OCI-LY3 (cell line): ENCODE measurements around the gene TMEM31.
A peak's percentile ranks its signal among the peaks of the same experiment; 100 is the strongest.

Experiments
- H2AFZ ChIP-seq: fragments of 200-600, 300-600 bp; shearing (Covaris generic); 2 replicates; pipeline ENCODE4 v1.6.0; 2014; ENCODE audit warnings: antibody characterized with exemption, low read depth, low read length
- H3K27ac ChIP-seq: fragments of 200-600, 300-600 bp; sonication (generic); 2 replicates; pipeline ENCODE4 v1.5.1; 2014; ENCODE audit warnings: mild to moderate bottlenecking, low read length, moderate library complexity, mixed read lengths
- H3K27me3 ChIP-seq: fragments of 200-600, 300-600 bp; sonication (generic); 2 replicates; pipeline ENCODE4 v1.6.1; 2014; ENCODE audit warnings: low read depth, low read length, mixed read lengths
- H3K36me3 ChIP-seq: fragments of 200-600, 300-600 bp; sonication (generic); replicated peaks from 2 replicates; pipeline ENCODE3; 2014; ENCODE audit warnings: low read depth, low read length, mixed read lengths
- H3K4me1 ChIP-seq: fragments of 300-600, 200-600 bp; sonication (generic); 2 replicates; pipeline ENCODE4 v1.6.1; 2014; ENCODE audit warnings: low read length, mixed read lengths
- H3K4me2 ChIP-seq: fragments of 200-600, 300-600 bp; sonication (generic); 2 replicates; pipeline ENCODE4 v1.6.1; 2014; ENCODE audit warnings: low read length, mixed read lengths
- H3K4me3 ChIP-seq: fragments of 300-600, 200-600 bp; sonication (generic); 2 replicates; pipeline ENCODE4 v1.5.1; 2014; ENCODE audit warnings: antibody characterized with exemption, mild to moderate bottlenecking, low read length, moderate library complexity
- H3K79me2 ChIP-seq: fragments of 300-600, 200-600 bp; shearing (Covaris generic); 2 replicates; pipeline ENCODE4 v1.6.1; 2014; ENCODE audit warnings: mild to moderate bottlenecking, low read length, mixed read lengths
- H3K9ac ChIP-seq: fragments of 300-600, 200-600 bp; shearing (Covaris generic); 2 replicates; pipeline ENCODE4 v1.6.0; 2014; ENCODE audit warnings: mild to moderate bottlenecking, low read length, moderate library complexity
- H3K9me3 ChIP-seq: fragments of 200-600, 300-600 bp; shearing (Covaris generic); 2 replicates; pipeline ENCODE4 v1.6.1; 2014; ENCODE audit warnings: low read length, mixed read lengths; ENCODE audit not compliant: insufficient read depth
- H4K20me1 ChIP-seq: fragments of 200-600, 300-600 bp; sonication (generic); 2 replicates; pipeline ENCODE4 v1.6.1; 2016; ENCODE audit warnings: low read length, mixed read lengths; ENCODE audit not compliant: insufficient read depth
- EZH2phosphoT487 ChIP-seq: fragments of 200-600 bp; shearing (Covaris generic); IDR thresholded peaks from 2 replicates; pipeline ENCODE4 v1.6.1; 2018; ENCODE audit warnings: antibody characterized with exemption, mixed run types, low read depth
- TF ChIP-seq, protein P1 (sequence below): fragments of 200-600, 300-600 bp; sonication (generic); IDR thresholded peaks from 2 replicates; pipeline ENCODE4 v1.5.1; 2014; ENCODE audit warnings: antibody characterized with exemption, low read length, low read depth

Gene TMEM31

GRCh38 chrX:103686199-103687072, 24.3 kb upstream of the TMEM31 start, which contains the start of gene MORF4L2:
Gene MORF4L2 (minus strand): TSS chrX:103686699. CDS start chrX:103677027, 9,672 bp downstream.
- H3K4me1 ChIP-seq, result peaks cover 14% of the 10 kb centered on the region
- peak within 1 kb of the TSS; percentile 66 for H3K4me2 ChIP-seq
- H3K27me3 ChIP-seq, result no peaks in the 10 kb centered on the region
- no peak for TF ChIP-seq EZH2phosphoT487
- TF ChIP-seq, protein P1, sequence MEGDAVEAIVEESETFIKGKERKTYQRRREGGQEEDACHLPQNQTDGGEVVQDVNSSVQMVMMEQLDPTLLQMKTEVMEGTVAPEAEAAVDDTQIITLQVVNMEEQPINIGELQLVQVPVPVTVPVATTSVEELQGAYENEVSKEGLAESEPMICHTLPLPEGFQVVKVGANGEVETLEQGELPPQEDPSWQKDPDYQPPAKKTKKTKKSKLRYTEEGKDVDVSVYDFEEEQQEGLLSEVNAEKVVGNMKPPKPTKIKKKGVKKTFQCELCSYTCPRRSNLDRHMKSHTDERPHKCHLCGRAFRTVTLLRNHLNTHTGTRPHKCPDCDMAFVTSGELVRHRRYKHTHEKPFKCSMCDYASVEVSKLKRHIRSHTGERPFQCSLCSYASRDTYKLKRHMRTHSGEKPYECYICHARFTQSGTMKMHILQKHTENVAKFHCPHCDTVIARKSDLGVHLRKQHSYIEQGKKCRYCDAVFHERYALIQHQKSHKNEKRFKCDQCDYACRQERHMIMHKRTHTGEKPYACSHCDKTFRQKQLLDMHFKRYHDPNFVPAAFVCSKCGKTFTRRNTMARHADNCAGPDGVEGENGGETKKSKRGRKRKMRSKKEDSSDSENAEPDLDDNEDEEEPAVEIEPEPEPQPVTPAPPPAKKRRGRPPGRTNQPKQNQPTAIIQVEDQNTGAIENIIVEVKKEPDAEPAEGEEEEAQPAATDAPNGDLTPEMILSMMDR, result no peak
- peaks cover 27% of the 10 kb centered on the region for H3K36me3 ChIP-seq
- no peaks in the 10 kb centered on the region for H3K9me3 ChIP-seq
- peak within 1 kb of the TSS; percentile 93 for H2AFZ ChIP-seq
- H3K27ac ChIP-seq, result peak within 1 kb of the TSS; percentile 86
- peaks cover 38% of the 10 kb centered on the region for H3K79me2 ChIP-seq
- H3K4me3 ChIP-seq, result peak within 1 kb of the TSS; percentile 98
- H4K20me1 ChIP-seq, result 0 out of 2 replicates have a peak, but pooled peaks cover 5% of the 10 kb centered on the region
- peak within 1 kb of the TSS; percentile 98 for H3K9ac ChIP-seq

DNA sequence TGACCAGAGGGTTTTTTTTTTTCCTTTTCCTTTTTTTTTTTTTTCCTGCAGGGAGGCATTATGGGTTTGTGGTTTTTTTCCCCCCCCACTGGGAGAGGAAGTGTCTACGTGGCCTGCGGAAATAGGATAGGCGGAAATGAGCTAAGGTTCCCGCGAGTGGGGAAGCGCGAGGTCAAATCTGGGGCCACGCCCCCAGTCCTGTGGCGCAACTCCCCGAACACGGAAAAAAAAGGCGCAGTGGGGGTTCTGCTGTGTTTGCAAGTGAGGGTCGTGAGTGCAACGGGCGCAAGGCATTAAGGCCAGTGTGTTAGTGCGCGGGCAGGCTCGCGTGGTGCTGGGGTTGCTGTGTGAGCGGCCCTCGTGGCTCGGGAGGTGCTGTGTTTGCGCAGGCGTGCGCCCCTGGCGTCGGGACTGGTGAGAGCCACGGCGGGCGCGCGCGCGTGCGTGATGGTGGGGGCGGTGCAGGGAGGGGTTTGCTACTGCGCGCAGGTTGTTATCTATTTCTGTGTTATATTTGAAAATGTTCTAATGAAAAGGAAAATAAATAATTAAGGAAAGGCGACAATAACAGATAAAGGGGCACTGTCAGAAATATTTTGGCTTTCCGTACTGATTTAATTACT, 23.5 kb upstream of the TMEM31 start:
- Histone ChIP-seq H3K27ac (peak overlapping the region; percentile 86), H3K4me2 (peak overlapping the region; percentile 47), H2AFZ (peak overlapping the region; percentile 93), H4K20me1 (0 out of 2 replicates have a peak, but pooled peaks cover 5% of the 10 kb centered on the region), H3K4me1 (peaks cover 14% of the 10 kb centered on the region), H3K36me3 (peaks cover 22% of the 10 kb centered on the region), H3K27me3 (no peaks in the 10 kb centered on the region), H3K79me2 (peaks cover 38% of the 10 kb centered on the region), H3K9ac (peak overlapping the region; percentile 98), H3K9me3 (no peaks in the 10 kb centered on the region), H3K4me3 (peak overlapping the region; percentile 84)
- no peak for TF ChIP-seq EZH2phosphoT487
- TF ChIP-seq, protein P1, result peak; percentile 31; the same call in 1 of the 2 replicates

DNA sequence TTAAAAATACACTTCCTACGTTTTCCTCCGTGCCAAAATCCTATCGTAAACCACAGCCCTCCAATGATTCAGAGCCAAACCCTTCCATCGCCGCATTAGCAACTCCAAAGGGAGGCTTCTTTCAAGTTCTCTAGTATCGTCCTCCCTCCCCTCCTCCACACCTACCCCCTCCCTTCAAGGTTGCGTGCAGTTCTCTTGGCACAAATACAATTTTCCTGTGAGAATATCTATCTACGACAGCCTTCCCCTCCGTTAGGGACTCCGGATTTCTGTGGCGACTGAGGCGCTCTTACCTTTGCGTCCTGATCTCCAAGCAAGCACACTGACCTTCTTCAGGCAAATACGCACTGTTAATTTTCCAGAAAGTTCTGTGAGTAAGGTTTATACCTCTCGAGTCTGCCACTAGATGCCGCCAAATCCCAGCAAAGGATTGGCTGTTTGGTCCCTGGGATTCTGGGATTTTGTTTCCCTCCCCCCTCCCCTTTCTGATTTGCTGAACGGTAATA, 23.0 kb upstream of the TMEM31 start:
- peak overlapping the region; percentile 84 for H3K4me3 ChIP-seq
- no peaks in the 10 kb centered on the region for H3K9me3 ChIP-seq
- H3K27me3 ChIP-seq, result no peaks in the 10 kb centered on the region
- peaks cover 18% of the 10 kb centered on the region for H3K36me3 ChIP-seq
- H3K27ac ChIP-seq, result peak overlapping the region; percentile 86
- TF ChIP-seq, protein P1, result peak; percentile 64
- TF ChIP-seq EZH2phosphoT487, result no peak
- H3K4me2 ChIP-seq, result peak overlapping the region; percentile 47
- H3K79me2 ChIP-seq, result peaks cover 38% of the 10 kb centered on the region
- H3K4me1 ChIP-seq, result peaks cover 14% of the 10 kb centered on the region
- H4K20me1 ChIP-seq, result 0 out of 2 replicates have a peak, but pooled peaks cover 5% of the 10 kb centered on the region
- H2AFZ ChIP-seq, result peak overlapping the region; percentile 93
- peak overlapping the region; percentile 98 for H3K9ac ChIP-seq

- Histone ChIP-seq H4K20me1 (0 out of 2 replicates have a peak, but pooled peaks cover 5% of the 10 kb centered on the region), H3K4me2 (no peak overlapping the region), H3K27me3 (no peaks in the 10 kb centered on the region), H3K36me3 (peaks cover 12% of the 10 kb centered on the region), H3K79me2 (peaks cover 33% of the 10 kb centered on the region), H2AFZ (no peak overlapping the region), H3K9me3 (no peaks in the 10 kb centered on the region), H3K27ac (no peak overlapping the region), H3K4me1 (peaks cover 14% of the 10 kb centered on the region), H3K9ac (no peak overlapping the region), H3K4me3 (no peak overlapping the region)
- TF ChIP-seq, protein P1, result peak; percentile 66
- TF ChIP-seq EZH2phosphoT487, result no peak
These were observed 21.8 kb upstream of the TMEM31 start for GRCh38 chrX:103688946-103689345.
